ENCODE results near the gene GALNT9.

Gene GALNT9

GRCh38 chr12:132325733-132326130 lies 3.7 kb downstream of the GALNT9 start:
- H3K4me1 Mint-ChIP-seq = peaks cover 40% of the 10 kb centered on the region
- ATAC-seq (no peak), DNase-seq (no peak)
- H3K27me3 Mint-ChIP-seq = peaks cover 74% of the 10 kb centered on the region
- H3K27ac Mint-ChIP-seq = no peak overlapping the region
- H3K9me3 Mint-ChIP-seq = peaks cover 0 to 3% of the 10 kb centered on the region in 2 donors
- no peak overlapping the region for H3K4me3 Mint-ChIP-seq

- DNase-seq (no peak), ATAC-seq (no peak)
- Mint-ChIP-seq H3K4me1 (peaks cover 40% of the 10 kb centered on the region), H3K4me3 (peak overlapping the region in 1 of 2 donors; percentile 19), H3K27ac (no peak overlapping the region), H3K27me3 (peaks cover 68% of the 10 kb centered on the region), H3K9me3 (no peaks in the 10 kb centered on the region)
These were observed 4.3 kb downstream of the GALNT9 start for GRCh38 chr12:132324841-132325732.

DNA sequence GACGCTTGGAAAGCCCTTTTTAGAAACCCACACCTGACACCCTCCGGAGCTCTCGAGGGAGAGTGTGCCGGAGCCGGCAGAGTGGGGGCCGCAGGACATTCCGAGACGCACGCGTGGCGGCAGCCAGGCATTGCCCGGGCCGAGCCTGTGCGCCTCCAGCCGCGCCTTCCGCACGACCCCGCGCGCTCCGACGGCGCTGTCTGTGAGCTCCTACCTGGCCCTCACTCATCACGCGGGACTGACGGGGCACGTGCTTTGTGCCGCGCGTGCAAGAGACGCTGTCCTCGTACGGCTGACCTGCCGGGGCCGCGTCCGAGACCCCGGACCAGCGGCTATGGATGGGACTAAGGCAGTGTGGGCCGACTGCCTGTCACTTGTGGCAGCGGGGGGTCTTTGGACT lies 5.2 kb downstream of the GALNT9 start:
- H3K4me1 Mint-ChIP-seq = peaks cover 40% of the 10 kb centered on the region
- H3K27ac Mint-ChIP-seq = no peak overlapping the region
- H3K9me3 Mint-ChIP-seq = no peaks in the 10 kb centered on the region
- DNase-seq (no peak), ATAC-seq (no peak)
- H3K4me3 Mint-ChIP-seq = no peak overlapping the region
- peaks cover 65% of the 10 kb centered on the region for H3K27me3 Mint-ChIP-seq

DNA sequence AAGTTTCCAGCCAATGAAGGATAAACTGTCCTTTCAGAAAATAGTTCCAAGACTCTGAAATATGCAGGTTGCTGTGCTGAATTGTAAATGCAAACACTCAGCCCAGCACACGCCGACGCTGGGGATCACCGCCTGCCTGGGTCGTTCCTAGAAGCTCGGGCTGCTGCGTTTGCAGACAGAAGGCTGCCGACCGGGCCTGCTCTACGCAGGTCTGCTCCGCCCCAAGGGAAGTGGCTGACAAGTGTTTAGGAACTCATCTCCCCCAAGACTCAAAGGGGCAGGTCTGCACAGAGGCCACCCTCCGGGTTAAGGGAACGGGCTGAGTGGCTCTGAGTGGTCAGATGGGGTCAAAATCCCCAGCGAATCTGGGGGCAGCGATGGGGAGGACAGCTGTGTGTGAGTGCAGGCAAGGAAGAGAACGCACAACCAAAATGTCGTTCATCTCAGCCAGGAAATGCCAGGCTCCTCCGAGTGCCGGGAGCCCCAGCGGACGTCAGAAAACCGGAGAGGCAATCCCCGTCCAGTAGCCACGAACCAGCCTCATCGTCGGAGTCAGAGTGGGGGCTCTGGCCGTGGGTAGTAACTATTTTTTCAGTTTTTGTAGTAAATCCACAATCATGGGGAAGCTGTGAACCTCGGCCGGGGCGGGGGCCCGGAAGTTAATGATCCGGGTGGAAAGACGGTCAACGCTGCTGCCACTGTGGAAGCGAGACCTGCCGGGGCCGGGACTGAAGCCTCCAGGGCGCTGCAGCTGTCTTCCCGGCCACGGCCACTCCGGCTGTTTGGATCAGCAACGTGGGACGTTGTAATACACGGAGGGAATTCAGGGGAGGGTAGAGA lies 6.0 kb downstream of the GALNT9 start:
- Mint-ChIP-seq H3K9me3 (no peaks in the 10 kb centered on the region), H3K27me3 (peaks cover 60% of the 10 kb centered on the region), H3K4me3 (peak overlapping the region; percentile 54 to 78), H3K27ac (peak overlapping the region in 1 of 2 donors; percentile 77), H3K4me1 (peaks cover 34% of the 10 kb centered on the region)
- peak; percentile 27 for ATAC-seq
- peak; percentile 13 to 29 for DNase-seq

GRCh38 chr12:132322206-132323132 lies 6.9 kb downstream of the GALNT9 start:
- H3K4me3 Mint-ChIP-seq = no peak overlapping the region
- peaks cover 25% of the 10 kb centered on the region for H3K4me1 Mint-ChIP-seq
- no peak for ATAC-seq
- no peaks in the 10 kb centered on the region for H3K9me3 Mint-ChIP-seq
- peaks cover 57% of the 10 kb centered on the region for H3K27me3 Mint-ChIP-seq
- H3K27ac Mint-ChIP-seq = no peak overlapping the region
- no peak for DNase-seq

- peaks cover 57% of the 10 kb centered on the region for H3K27me3 Mint-ChIP-seq
- ATAC-seq = no peak
- no peak overlapping the region for H3K27ac Mint-ChIP-seq
- no peak for DNase-seq
- no peak overlapping the region for H3K4me3 Mint-ChIP-seq
- peaks cover 16% of the 10 kb centered on the region for H3K4me1 Mint-ChIP-seq
- H3K9me3 Mint-ChIP-seq = no peaks in the 10 kb centered on the region
These were observed 7.9 kb downstream of the GALNT9 start for GRCh38 chr12:132321321-132322118.

DNA sequence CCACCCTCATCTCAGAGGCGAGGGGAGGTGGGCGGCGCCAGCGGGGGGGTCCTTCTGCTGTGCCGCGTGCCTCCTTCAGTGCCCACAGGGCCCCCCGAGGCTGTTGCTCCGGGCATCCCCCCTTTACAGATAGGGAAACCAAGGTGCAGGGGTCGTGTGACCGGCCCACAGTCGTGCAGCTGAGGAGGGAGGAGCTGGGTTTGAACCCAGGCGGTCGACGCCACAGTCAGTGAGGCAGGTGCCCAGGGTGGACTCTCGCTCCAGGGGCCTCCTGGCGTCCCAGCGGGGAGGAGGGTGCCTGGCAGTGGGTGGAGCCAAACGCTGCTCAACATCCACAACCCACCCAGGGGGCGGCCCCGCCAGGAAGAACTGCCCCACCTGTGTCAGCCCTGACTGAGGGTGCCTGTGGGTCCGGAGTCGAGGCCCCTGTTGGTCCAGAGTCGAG lies 8.6 kb downstream of the GALNT9 start:
- Mint-ChIP-seq H3K9me3 (no peaks in the 10 kb centered on the region), H3K27me3 (peaks cover 59% of the 10 kb centered on the region), H3K4me3 (no peak overlapping the region), H3K4me1 (peaks cover 13% of the 10 kb centered on the region), H3K27ac (no peak overlapping the region)
- DNase-seq (no peak), ATAC-seq (no peak)

DNA sequence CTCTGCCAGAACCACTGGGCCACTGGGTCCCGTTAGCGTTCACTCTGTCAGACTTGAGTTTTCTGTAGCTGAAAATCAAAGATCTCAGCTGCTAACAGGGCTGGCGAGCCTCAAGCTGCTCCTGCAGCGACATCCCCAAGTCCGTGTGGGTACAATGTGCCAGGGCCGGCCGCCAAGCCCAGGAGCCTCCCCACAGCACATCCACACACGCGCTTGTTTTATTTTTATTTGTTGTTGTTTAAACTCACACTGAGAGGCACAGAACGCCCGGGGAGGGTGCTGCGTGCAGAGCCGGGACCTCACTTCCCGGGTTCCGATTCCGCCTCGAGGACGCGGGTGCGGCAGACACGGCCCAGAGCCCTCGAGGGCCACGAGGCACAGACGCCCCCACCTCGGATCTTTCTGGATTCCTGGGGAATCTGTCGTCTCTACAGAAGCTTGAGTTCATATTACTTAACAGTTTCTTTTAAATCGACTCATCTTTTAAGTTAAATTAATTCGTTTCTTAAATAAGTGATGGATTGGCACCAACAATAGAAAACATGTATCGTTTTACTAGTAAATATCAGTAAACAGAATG lies 9.3 kb downstream of the GALNT9 start:
- ATAC-seq (no peak), DNase-seq (no peak)
- Mint-ChIP-seq H3K4me3 (no peak overlapping the region), H3K27me3 (peaks cover 52% of the 10 kb centered on the region), H3K4me1 (peaks cover 13% of the 10 kb centered on the region), H3K9me3 (no peaks in the 10 kb centered on the region), H3K27ac (no peak overlapping the region)

DNA sequence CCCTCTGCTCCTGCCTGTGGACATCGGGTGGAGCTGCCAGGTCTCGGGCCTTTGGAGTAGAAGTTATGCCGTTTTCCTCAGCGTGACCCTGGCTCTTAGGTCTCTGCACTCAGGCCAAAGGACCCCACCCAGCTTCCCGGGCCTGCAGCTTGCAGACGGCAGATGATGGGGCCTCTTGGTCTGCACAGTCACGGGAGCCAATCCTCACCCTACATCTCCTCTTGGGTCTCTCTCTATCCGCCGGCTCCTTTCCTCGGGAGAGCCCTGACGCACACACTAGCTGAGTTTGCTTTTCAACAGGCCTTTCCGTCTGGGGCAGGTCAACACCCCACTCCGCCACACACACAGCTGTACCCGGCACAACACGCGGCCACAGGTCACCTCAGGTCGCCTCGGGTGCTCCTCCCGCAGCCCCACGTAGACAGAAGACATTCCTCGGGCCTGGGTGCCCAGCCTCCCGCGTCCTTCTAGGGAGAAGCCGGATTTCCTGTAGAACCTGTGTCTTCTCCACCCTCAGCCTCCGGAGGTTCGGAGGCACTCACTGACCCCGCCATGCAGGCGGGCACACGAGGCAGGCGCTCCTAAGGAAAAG lies 9.9 kb downstream of the GALNT9 start:
- peaks cover 45% of the 10 kb centered on the region for H3K27me3 Mint-ChIP-seq
- peak overlapping the region in 1 of 2 donors; percentile 45 for H3K27ac Mint-ChIP-seq
- DNase-seq = no peak
- peaks cover 13% of the 10 kb centered on the region for H3K4me1 Mint-ChIP-seq
- ATAC-seq = no peak
- no peak overlapping the region for H3K4me3 Mint-ChIP-seq
- H3K9me3 Mint-ChIP-seq = peaks cover 0 to 1% of the 10 kb centered on the region in 2 donors

GRCh38 chr12:132318618-132319033 lies 10.8 kb downstream of the GALNT9 start:
- Mint-ChIP-seq H3K4me3 (no peak overlapping the region), H3K27me3 (peaks cover 41% of the 10 kb centered on the region), H3K27ac (no peak overlapping the region), H3K4me1 (peaks cover 10% of the 10 kb centered on the region), H3K9me3 (peaks cover 5 to 7% of the 10 kb centered on the region in 2 donors)
- ATAC-seq (no peak), DNase-seq (no peak)

GRCh38 chr12:132318135-132318534 lies 11.3 kb downstream of the GALNT9 start:
- Mint-ChIP-seq H3K27me3 (peaks cover 36% of the 10 kb centered on the region), H3K9me3 (peaks cover 5 to 7% of the 10 kb centered on the region in 2 donors), H3K4me3 (no peak overlapping the region), H3K27ac (no peak overlapping the region), H3K4me1 (peaks cover 5% of the 10 kb centered on the region)
- DNase-seq (no peak), ATAC-seq (no peak)

- Mint-ChIP-seq H3K27ac (no peak overlapping the region), H3K27me3 (peaks cover 28% of the 10 kb centered on the region), H3K4me3 (no peak overlapping the region), H3K4me1 (no peaks in the 10 kb centered on the region), H3K9me3 (peaks cover 5 to 13% of the 10 kb centered on the region in 2 donors)
- no peak for ATAC-seq
- DNase-seq = no peak
These were observed 12.0 kb downstream of the GALNT9 start for GRCh38 chr12:132317233-132317938.

- H3K27me3 Mint-ChIP-seq = peaks cover 21% of the 10 kb centered on the region
- H3K4me3 Mint-ChIP-seq = no peak overlapping the region
- no peaks in the 10 kb centered on the region for H3K4me1 Mint-ChIP-seq
- no peak overlapping the region for H3K27ac Mint-ChIP-seq
- peaks cover 10 to 19% of the 10 kb centered on the region in 2 donors for H3K9me3 Mint-ChIP-seq
- ATAC-seq = peak; percentile 39
- DNase-seq = no peak
These were observed 12.7 kb downstream of the GALNT9 start for GRCh38 chr12:132316497-132317232.
